Fibroblast of lung (primary cell): ENCODE measurements around the gene HIC2. TPM values are rescaled to one million over a fixed set of nuclear protein-coding genes. Genes with fewer than 3 reads are reported as not detected.
"Not testable (repeated sequence)": the region's sequence is repeated elsewhere in the genome, so short reads cannot be mapped to it uniquely, and the experiment has no call there.

ENCODE experiments used
- DNase-seq, 2 donors: peaks; one replicate each; pipeline versions ENCODE4 v3.0.0 to v3.0.0-alpha.2; 2010; ENCODE audit warnings: low read depth in 2 of 2
- H2AFZ ChIP-seq: 2 replicates; pipeline ENCODE4 v1.5.1; 2012; ENCODE audit warnings: low read length, control low read depth, inconsistent platforms
- H3K27ac ChIP-seq: 2 replicates; pipeline ENCODE4 v1.5.1; 2011; ENCODE audit warnings: low read length, control low read depth; ENCODE audit not compliant: insufficient read depth
- H3K27me3 ChIP-seq: 2 replicates; pipeline ENCODE4 v1.5.1; 2011; ENCODE audit warnings: mild to moderate bottlenecking, low read length; ENCODE audit not compliant: control insufficient read depth, insufficient read depth
- H3K36me3 ChIP-seq: 2 replicates; pipeline ENCODE4 v1.5.1; 2011; ENCODE audit warnings: low read length; ENCODE audit not compliant: control insufficient read depth, insufficient read depth
- H3K4me1 ChIP-seq: 2 replicates; pipeline ENCODE4 v1.5.1; 2011; ENCODE audit warnings: low read length; ENCODE audit not compliant: control insufficient read depth, insufficient read depth; ENCODE audit errors: extremely low read depth
- H3K4me2 ChIP-seq: 2 replicates; pipeline ENCODE4 v1.5.1; 2011; ENCODE audit warnings: low read length, control low read depth; ENCODE audit not compliant: insufficient read depth; ENCODE audit errors: extremely low read depth
- H3K4me3 ChIP-seq, 4 experiments: fragments of 200-600 bp in 1 of 4; sonication (generic) in 1 of 4; replicated peaks in 1 of 4; 2 replicates each; pipeline ENCODE4 v1.5.1; 2011 to 2016; ENCODE audit warnings: low read length in 4 of 4, low read depth in 3 of 4, mild to moderate bottlenecking in 3 of 4, control low read depth in 2 of 4, inconsistent platforms in 1 of 4, mixed read lengths in 1 of 4; ENCODE audit not compliant: insufficient read depth in 1 of 4; ENCODE audit errors: control extremely low read depth in 1 of 4
- H3K79me2 ChIP-seq: 2 replicates; pipeline ENCODE4 v1.5.1; 2012; ENCODE audit warnings: mild to moderate bottlenecking, low read length, inconsistent platforms; ENCODE audit not compliant: control insufficient read depth, insufficient read depth
- H3K9ac ChIP-seq: 2 replicates; pipeline ENCODE4 v1.5.1; 2011; ENCODE audit warnings: mild to moderate bottlenecking, low read length, control low read depth; ENCODE audit not compliant: insufficient read depth
- H3K9me3 ChIP-seq: 2 replicates; pipeline ENCODE4 v1.5.1; 2012; ENCODE audit warnings: low read depth, low read length; ENCODE audit not compliant: control insufficient read depth, insufficient read depth
- H4K20me1 ChIP-seq: 2 replicates; pipeline ENCODE4 v1.5.1; 2011; ENCODE audit warnings: low read length; ENCODE audit not compliant: control insufficient read depth, insufficient read depth; ENCODE audit errors: extremely low read depth
- polyA plus RNA-seq, 2 donors: library from polyadenylated mRNA; depleted of rRNA in 1 of 2; stranded (reverse) in 1 of 2; unstranded in 1 of 2; fragments of >200 nt; gene quantifications; 2 replicates each; pipeline ENCODE4 v1.2.1, GENCODE V29; 2011 to 2012; ENCODE audit warnings: missing spikeins in 1 of 2
- total RNA-seq: library from RNA; depleted of rRNA; stranded (reverse); fragments of >200 nt; gene quantifications from 2 replicates; pipeline ENCODE4 v1.2.1, GENCODE V29; 2014

Gene HIC2
- total and polyA plus RNA-seq, 2 donors (not counting 1 experiment from before 2014, with no cell fraction given) = 0.70 to 2.3 TPM

GRCh38 chr22:21438013-21438412, 20.8 kb downstream of the HIC2 start:
- H2AFZ ChIP-seq, H3K27ac ChIP-seq, H4K20me1 ChIP-seq, DNase-seq, H3K79me2 ChIP-seq, H3K4me2 ChIP-seq, H3K9ac ChIP-seq, H3K27me3 ChIP-seq, H3K9me3 ChIP-seq, H3K4me3 ChIP-seq, H3K36me3 ChIP-seq, H3K4me1 ChIP-seq: not testable (repeated sequence)

GRCh38 chr22:21440018-21440636, 23.0 kb downstream of the HIC2 start:
- H3K4me3 ChIP-seq, H4K20me1 ChIP-seq, H3K4me1 ChIP-seq, H3K27me3 ChIP-seq, H3K4me2 ChIP-seq, H3K36me3 ChIP-seq, H3K9ac ChIP-seq, H2AFZ ChIP-seq, H3K27ac ChIP-seq, H3K79me2 ChIP-seq, DNase-seq, H3K9me3 ChIP-seq: not testable (repeated sequence)

- H3K79me2 ChIP-seq, H3K4me1 ChIP-seq, H2AFZ ChIP-seq, H3K36me3 ChIP-seq, DNase-seq, H3K27ac ChIP-seq, H4K20me1 ChIP-seq, H3K9me3 ChIP-seq, H3K4me3 ChIP-seq, H3K9ac ChIP-seq, H3K4me2 ChIP-seq, H3K27me3 ChIP-seq: not testable (repeated sequence)
These were observed 23.5 kb downstream of the HIC2 start for GRCh38 chr22:21440676-21441075.

- not testable (repeated sequence) for H3K36me3 ChIP-seq, H2AFZ ChIP-seq, H3K79me2 ChIP-seq, H3K9ac ChIP-seq, H4K20me1 ChIP-seq, H3K4me2 ChIP-seq, H3K4me3 ChIP-seq, DNase-seq, H3K27ac ChIP-seq, H3K27me3 ChIP-seq, H3K9me3 ChIP-seq, H3K4me1 ChIP-seq
These were observed 24.0 kb downstream of the HIC2 start for GRCh38 chr22:21441170-21441569.

GRCh38 chr22:21442123-21442522, 25.0 kb downstream of the HIC2 start:
- not testable (repeated sequence) for H3K27me3 ChIP-seq, H2AFZ ChIP-seq, H3K9me3 ChIP-seq, H3K79me2 ChIP-seq, H3K4me2 ChIP-seq, DNase-seq, H3K4me3 ChIP-seq, H4K20me1 ChIP-seq, H3K9ac ChIP-seq, H3K4me1 ChIP-seq, H3K27ac ChIP-seq
- peaks cover 11% of the 10 kb centered on the region for H3K36me3 ChIP-seq

GRCh38 chr22:21442646-21443045, 25.5 kb downstream of the HIC2 start:
- not testable (repeated sequence) for H3K4me1 ChIP-seq, H3K9me3 ChIP-seq, H3K79me2 ChIP-seq, H3K27ac ChIP-seq, H3K4me3 ChIP-seq, H2AFZ ChIP-seq, DNase-seq, H3K4me2 ChIP-seq, H3K27me3 ChIP-seq, H4K20me1 ChIP-seq, H3K9ac ChIP-seq
- H3K36me3 ChIP-seq = peaks cover 11% of the 10 kb centered on the region
